ENCODE data around the gene PRM1. TPM values are rescaled to one million over a fixed set of nuclear protein-coding genes. Genes with fewer than 3 reads are reported as not detected.

PRM1 gene
- total RNA-seq, 2 experiments from 2014 or later: not detected

DNA sequence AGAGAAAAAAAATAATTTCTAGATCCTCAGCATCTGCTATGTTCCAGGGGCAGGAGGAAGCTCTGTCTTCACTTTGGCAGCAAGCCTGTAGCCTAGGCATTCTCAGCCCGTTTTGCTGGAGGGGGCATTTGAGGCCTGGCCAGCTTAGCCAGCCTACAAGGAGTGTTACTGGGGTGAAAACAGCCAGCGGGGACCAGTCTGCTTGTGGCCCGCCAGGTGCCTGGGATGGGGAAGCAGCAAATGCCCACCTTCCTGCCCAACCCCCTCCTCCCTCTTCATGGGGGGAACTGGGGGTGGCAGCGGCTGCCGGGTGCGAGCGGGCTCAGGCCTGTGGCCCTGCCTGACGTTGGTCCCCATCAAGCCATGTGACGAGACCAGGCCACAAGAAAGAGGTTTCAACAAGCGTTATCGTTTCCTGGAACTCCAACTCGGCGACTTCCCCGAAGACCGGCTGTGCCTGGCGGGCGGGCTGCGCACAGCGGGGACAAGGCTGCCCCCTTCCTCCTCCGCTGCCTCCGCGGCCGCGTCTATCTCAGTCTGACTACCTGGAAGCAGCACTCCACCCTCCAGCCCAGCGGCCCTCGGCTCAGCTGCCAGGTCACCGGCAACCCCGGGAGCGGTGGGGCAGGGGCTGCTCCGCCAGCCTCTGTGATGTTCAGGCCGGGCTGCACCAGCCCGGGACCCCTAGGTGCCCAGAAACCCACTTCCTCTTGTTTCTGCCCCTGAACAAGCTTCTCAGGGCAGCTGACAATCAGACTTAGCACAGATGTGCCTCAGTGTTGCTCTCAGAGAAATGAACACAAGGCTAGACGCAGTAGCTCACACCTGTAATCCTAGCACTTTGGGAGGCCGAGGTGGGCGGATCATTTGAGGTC, 48.0 kb downstream of the PRM1 start:
- Histone ChIP-seq H3K9me2 (ENCODE audit: insufficient read depth, low read length) (no peaks in the 10 kb centered on the region), H3K27ac (ENCODE audit: low read depth, low read length, poor library complexity, severe bottlenecking) (no peak overlapping the region), H3K4me2 (ENCODE audit: low read length) (peak overlapping the region; percentile 41), H3K79me2 (ENCODE audit: insufficient read depth, low read depth, low read length) (no peaks in the 10 kb centered on the region), H3K4me1 (ENCODE audit: insufficient read depth, low read length, poor library complexity, severe bottlenecking) (peaks cover 19% of the 10 kb centered on the region), H2AFZ (ENCODE audit: low read length) (peak overlapping the region; percentile 95), H3K9me3 (ENCODE audit: low read length) (no peaks in the 10 kb centered on the region), H3K36me3 (ENCODE audit: insufficient read depth, low read length) (no peaks in the 10 kb centered on the region), H4K20me1 (ENCODE audit: insufficient read depth, low read length) (no peaks in the 10 kb centered on the region), H3K4me3 (ENCODE audit: low read depth, low read length, poor library complexity, severe bottlenecking) (no peak overlapping the region)
- DNase-seq (ENCODE audit: low spot score): peak; percentile 51
- POLR2A ChIA-PET: interaction anchor here (0.6 kb wide), 1 partner anchor 12 kb away, joined by 3 read pairs; no protein-coding TSS in a partner anchor
- BruUV-seq (replicated peaks): no TSS peak
- intact Hi-C loops (cut with micrococcal nuclease; ENCODE audit: unreplicated experiment): no loop called here
- CTCF ChIA-PET (ENCODE audit: unreplicated experiment): interaction anchor here (0.8 to 1.0 kb wide), 2 partner anchors 8 to 22 kb away, joined by 3 to 5 read pairs; no protein-coding TSS in a partner anchor
- TF ChIP-seq, protein P1, sequence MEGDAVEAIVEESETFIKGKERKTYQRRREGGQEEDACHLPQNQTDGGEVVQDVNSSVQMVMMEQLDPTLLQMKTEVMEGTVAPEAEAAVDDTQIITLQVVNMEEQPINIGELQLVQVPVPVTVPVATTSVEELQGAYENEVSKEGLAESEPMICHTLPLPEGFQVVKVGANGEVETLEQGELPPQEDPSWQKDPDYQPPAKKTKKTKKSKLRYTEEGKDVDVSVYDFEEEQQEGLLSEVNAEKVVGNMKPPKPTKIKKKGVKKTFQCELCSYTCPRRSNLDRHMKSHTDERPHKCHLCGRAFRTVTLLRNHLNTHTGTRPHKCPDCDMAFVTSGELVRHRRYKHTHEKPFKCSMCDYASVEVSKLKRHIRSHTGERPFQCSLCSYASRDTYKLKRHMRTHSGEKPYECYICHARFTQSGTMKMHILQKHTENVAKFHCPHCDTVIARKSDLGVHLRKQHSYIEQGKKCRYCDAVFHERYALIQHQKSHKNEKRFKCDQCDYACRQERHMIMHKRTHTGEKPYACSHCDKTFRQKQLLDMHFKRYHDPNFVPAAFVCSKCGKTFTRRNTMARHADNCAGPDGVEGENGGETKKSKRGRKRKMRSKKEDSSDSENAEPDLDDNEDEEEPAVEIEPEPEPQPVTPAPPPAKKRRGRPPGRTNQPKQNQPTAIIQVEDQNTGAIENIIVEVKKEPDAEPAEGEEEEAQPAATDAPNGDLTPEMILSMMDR (conservative IDR thresholded peaks at IDR 0.05; ENCODE audit: low read length): no peak
- no peak for TF ChIP-seq EZH2phosphoT487 (IDR thresholded peaks at IDR 0.05; ENCODE audit: borderline replicate concordance, low read depth, low read length)

DNA sequence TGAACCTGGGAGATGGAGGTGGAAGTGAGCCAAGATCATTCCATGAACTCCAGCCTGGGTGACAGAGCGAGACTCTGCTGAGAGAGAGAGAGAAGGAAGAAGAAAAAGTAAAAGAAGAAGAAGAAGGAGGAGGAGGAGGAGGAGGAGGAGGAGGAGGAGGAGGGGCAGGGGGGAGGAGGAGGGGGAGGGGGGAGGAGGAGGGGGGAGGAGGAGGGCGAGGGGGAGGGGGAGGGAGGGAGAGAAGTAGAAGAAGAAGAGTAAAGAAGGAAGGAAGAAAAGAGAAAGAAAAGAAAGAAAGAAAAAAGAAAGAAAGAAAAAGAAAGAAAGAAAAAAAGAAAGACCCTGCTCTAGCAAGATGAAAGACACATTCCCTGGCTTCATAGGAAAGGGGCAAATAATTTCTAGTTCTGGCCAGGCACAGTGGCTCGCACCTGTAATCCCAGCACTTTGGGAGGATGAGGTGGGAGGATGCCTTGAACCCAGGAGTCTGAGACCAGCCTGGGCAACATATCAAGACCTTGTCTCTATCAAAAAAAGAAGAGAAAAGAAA, 48.8 kb downstream of the PRM1 start:
- peak overlapping the region; percentile 95 for H2AFZ ChIP-seq (ENCODE audit: low read length)
- H3K79me2 ChIP-seq (ENCODE audit: insufficient read depth, low read depth, low read length): no peaks in the 10 kb centered on the region
- H3K27ac ChIP-seq (ENCODE audit: low read depth, low read length, poor library complexity, severe bottlenecking): no peak overlapping the region
- TF ChIP-seq, protein P1 (conservative IDR thresholded peaks at IDR 0.05; ENCODE audit: low read length): no peak
- TF ChIP-seq EZH2phosphoT487 (IDR thresholded peaks at IDR 0.05; ENCODE audit: borderline replicate concordance, low read depth, low read length): no peak
- no peaks in the 10 kb centered on the region for H3K9me2 ChIP-seq (ENCODE audit: insufficient read depth, low read length)
- intact Hi-C loops (cut with micrococcal nuclease; ENCODE audit: unreplicated experiment): no loop called here
- H3K9me3 ChIP-seq (ENCODE audit: low read length): no peaks in the 10 kb centered on the region
- no peaks in the 10 kb centered on the region for H4K20me1 ChIP-seq (ENCODE audit: insufficient read depth, low read length)
- ChIA-PET CTCF (ENCODE audit: unreplicated experiment) (no interaction called here), POLR2A (no interaction called here)
- peak overlapping the region; percentile 41 for H3K4me2 ChIP-seq (ENCODE audit: low read length)
- no peak overlapping the region for H3K4me3 ChIP-seq (ENCODE audit: low read depth, low read length, poor library complexity, severe bottlenecking)
- no TSS peak for BruUV-seq (replicated peaks)
- H3K4me1 ChIP-seq (ENCODE audit: insufficient read depth, low read length, poor library complexity, severe bottlenecking): peaks cover 19% of the 10 kb centered on the region
- no peak for DNase-seq (ENCODE audit: low spot score)
- H3K36me3 ChIP-seq (ENCODE audit: insufficient read depth, low read length): no peaks in the 10 kb centered on the region

All from OCI-LY7 (cell line).